Measurements from ENCODE around the gene RINL.

The RINL gene

DNA sequence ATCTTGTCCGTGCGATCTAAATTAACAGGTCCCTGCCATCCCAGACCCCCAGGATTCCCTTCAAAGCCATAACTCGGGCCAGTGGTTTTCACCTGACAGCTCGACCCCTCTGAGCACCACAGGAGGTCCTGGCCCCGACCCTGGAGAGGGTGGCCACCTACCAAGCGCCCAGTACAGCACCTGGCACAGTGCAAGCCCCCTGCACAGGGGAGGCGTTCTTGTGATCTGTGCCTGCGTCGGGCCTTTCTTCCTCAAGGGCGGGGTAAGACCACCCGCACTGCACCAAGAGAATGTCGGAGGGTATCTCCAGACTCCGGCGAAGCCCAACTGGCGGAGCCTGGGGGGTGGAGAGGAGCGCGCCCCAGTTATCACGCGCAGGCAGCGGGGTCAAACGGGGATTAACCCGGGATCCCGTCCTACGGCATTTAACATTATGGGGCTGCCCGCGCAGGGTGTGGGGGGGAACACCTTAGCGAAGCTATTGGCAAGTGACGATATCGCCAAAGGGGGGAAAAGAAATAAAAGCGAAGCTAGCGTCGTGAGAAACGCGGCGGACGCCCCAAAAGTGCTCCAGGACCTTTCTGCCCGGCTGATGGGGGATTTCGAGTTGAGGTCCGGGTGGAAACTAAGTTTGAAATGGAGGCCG is 27.0 kb downstream of the RINL start:
- FAIRE-seq (no peak), DNase-seq (ENCODE audit: insufficient read length, low spot score) (no peak)

DNA sequence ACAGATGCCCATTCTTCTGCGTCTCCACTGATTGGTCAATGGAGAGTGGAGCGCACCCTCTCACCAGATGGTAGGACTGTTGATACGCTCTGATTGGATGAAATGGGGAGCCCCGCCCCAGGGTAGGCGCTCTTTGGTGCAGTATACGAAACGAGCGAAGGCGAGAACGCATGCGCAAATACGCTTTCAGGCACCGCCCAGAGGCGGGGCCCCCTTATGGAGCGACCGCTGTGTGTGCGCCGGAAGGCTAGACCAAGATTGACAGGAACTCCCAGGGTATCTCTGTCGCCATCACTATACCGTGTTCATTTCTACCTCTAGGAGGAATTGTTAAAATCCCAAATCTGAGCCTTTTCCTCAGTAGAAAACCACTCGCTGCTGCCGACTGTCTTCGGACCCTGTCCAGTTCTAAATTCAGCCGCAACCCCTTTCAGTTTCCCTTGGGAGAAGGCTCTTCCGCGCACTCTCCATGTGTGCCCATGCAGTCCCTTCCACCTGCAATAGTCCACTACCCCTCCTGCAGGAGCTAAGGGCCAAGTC is 27.6 kb downstream of the RINL start:
- DNase-seq (ENCODE audit: insufficient read length, low spot score): peak; percentile 99
- peak; percentile 96 for FAIRE-seq

DNA sequence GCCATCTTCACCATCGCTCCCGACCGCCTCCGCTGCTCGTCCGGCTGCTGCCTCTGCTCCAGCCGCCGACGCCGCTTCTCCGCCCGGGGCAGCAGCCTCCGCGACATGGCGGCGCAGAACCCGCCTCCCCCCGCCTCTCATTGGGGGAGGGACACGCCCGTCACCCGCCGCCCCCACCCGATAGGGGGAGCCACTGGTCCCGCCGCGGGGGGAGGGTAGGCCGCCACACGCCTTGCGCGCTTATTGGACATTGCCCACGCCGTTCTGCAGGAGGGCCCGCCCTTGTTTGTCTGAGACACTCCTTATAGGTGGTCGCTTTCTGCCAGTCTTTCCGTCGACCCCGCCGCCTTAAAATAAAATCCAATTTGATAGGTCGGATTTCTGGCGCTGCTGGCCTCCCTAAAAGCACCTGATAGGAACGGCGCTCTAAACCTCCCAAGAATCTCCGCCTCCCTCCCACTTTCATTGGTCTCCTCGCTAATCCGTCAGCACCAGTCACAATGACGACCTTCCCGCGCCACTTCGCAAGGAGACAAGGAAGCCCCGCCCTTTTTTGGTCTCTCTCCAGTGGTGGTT is 28.1 kb downstream of the RINL start, which contains the start of gene HNRNPL:
Gene HNRNPL, minus strand, starts transcription at position 127 of the 576 bp plus-strand sequence. Its CDS starts 20 bp downstream, at position 107.
- no peak for FAIRE-seq
- DNase-seq (ENCODE audit: insufficient read length, low spot score): no peak

DNA sequence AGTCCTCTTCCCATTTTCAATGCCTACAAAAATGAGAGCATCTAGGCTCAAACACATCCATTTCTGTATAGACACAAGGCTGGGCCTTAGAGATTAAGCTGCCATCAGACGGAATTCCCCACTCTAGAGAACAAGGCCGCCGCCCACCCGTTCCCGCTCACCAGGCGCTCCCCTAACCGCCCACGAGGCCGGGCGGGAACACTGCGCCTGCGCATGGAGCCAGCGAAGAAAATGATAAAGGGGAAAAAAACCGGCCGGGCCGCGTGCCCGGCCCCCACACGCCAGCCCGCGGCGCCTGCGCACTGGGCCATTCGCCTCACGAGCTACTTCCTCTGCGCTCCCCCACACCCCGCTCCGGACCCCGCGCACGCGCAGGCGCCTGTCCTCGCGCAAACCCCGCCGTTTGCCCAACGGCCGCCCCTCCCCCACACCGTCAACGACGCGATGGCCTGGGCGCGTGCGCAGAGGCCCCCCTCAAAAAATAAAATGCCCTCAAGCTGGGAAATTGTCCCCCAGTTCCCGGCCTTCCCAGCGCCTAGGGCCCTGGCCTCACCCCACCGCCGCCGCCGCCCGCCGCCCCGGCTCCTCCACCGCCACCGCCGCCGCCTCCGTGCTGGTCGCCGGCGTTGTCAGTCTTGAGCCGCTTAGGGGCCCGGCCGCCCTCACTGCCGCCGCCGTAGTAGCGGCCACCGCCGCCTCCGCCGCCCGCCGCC is 28.8 kb downstream of the RINL start:
- DNase-seq (ENCODE audit: insufficient read length, low spot score) (peak; percentile 96), FAIRE-seq (peak; percentile 64)

DNA sequence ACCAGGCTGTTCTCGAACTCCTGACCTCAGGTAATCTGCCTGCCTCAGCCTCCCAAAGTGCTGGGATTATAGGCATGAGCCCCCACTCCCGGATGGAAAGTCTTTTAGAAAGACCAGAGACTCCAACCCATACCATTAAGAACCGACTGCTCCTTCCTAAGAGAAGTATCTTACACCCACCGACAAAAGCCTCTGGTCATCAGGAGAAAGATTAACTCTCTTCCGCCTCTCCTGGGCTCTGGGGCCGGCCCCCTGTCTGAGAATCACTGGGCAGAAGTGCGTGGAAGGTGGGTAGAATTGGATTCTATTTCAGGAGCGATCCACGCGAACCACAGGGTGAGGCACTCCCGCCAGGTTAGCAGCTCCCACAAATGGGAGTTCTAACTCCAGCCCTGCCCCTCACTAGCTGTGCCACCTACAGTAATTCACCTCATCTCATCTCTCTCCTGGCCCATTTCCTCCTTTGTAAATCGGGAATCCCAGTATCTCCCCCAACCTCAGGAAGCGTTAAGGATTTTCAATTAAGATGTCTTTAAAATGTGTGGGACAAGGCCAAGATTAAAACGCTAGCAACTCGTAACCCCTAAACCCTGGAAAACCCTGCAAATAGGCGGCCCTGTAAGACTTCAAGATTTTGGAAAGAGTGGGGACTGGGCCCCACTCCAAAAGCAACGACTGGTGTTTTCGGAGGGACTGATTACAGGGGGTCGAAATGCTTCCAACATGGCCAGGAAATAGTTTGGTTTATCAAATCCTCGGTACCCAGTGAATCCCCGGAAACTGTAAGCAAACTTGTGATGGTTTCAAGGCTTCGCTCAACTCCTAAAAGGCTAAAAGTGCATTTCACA is 29.6 kb downstream of the RINL start:
- DNase-seq (ENCODE audit: insufficient read length, low spot score) (no peak), FAIRE-seq (no peak)

DNA sequence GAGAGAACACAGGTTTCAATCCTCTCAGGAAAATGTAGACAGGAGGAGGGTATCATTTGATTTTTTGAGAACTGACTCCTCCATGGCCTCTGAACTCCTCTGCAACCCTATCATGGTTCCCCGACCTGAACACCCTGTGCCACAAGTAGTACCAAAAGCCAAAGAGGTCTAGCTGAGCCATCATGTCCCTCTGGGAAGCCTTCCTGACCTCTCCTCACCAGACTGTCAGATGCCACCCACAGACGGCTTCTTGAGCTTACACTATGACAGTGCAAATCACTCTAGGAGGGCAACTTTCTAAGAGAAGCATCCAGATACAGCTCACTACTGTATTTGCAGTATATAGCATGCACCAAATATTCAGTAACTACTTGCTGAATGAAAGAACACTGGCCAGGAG is 32.0 kb downstream of the RINL start:
- DNase-seq (ENCODE audit: insufficient read length, low spot score) (no peak), FAIRE-seq (no peak)

DNA sequence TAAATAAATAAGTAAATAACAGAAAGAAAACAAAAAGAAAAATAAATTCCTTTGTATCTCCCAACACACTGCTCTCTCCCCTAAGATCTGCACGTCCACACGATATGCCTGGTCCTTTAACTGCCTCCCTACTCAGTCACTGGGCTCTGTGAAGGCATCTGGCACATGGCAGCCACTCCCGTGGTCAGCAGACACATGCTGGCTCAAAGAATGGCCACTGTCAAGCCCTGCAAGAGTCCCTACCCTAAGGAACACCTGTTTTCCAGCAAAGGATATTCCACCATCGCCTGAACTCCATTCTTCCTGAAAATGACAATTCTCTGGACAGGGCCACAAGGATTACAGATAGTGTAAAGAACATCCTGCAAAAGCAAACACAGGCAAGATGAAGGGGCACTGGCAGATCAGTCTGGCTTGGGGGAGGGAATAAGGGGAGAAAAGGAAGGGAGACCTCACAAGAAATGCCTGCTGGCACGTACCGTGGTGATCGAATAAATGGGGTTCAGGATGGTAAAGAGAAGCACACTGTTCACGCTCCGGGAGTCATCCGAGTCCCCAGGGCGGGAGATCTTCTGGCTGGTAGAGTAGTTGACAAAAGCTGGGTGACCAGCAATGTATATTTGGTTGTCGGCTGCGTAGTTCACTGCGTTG is 32.6 kb downstream of the RINL start:
- FAIRE-seq (no peak), DNase-seq (ENCODE audit: insufficient read length, low spot score) (no peak)

DNA sequence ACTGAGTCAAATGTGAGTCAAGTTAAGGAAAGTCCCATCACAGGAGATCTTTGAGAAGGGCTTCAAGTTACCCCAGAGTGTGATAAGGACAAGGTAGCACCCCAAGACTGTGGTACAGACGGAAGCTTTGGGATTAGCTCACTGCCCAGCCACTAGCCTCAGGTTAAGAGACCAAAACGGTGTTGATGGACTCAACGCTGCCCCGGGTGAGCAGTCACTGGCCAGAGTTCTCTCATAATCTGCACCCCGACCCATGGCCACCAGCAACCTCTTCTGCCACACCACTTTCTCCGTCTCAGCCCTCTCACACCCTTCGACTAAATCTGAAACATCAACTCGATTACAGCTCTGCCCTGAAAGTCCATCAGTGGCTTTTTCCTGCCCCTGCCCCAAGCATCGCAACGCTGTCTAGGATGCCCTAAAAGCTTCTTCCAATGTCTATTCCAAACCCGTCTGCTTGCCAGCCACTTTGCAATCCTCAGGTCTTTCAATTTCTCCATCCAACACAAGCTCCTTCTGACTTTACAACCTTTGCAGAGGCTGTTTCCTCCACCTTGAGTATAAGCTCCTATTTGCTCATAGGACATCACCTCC is 33.9 kb downstream of the RINL start:
- DNase-seq (ENCODE audit: insufficient read length, low spot score): no peak
- no peak for FAIRE-seq

DNA sequence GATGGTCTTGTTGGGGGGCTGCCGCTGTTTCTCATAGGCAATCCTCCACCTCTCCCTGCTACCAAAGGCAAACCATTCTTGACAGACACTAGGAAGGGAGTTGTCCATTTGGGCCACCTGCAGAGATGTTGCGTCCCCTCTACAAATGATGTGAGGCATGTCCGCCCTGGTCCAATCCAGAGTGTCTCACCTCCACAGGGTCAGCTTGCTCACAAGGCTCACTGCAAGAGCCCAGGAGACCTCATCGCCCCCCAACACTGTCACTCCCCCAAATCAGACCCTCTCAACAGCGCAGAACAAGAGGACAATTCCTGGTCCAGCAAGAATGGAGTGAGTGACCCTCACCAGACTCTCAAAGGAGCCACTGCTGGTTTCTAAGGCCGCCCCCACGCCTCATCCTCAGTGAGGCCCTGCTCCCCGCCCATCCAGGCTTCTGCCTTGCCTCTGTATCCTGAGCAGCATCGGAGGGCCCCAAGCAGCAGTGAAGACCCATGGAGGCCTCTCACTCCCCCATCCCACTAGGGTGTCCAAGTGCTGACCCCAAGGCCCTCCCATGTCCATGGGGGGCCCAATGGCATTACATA is 34.8 kb downstream of the RINL start:
- FAIRE-seq (no peak), DNase-seq (ENCODE audit: insufficient read length, low spot score) (no peak)

DNA sequence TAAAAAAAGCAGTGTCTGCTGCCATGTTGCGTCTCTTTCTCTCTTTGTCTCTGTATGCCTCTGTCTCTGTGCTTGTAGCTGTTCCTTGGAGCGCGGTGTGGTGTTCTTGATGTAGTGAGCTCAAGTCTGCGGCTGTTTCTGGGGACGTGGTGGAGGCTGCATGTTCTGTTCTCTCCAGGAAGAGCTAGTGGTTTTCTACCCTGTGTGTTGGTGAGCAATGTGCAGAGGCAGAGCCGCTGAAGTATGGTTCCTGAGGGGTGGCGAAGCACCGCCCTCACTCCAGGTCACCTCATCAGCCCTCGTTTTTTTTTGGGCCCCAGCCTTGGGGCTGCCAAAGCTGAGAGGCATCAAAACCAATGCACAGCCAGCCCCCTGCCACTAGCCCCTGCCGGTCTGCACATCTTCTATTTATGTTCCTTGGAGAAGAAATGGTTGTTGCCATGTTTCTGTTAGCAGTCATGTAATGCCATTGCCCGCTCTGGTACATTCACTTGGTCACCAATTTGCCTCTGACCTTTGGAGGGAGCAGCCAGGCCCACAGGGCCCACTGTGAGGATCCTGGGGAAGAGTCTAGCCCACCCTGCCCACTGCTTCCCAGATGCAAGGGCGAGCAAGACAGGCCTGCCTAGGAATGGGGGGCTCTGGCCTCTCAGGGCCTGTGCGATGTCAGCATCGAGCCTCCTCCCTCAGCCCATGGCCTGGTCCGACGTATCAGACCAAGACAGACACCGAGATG is 35.5 kb downstream of the RINL start:
- no peak for DNase-seq (ENCODE audit: insufficient read length, low spot score)
- no peak for FAIRE-seq

DNA sequence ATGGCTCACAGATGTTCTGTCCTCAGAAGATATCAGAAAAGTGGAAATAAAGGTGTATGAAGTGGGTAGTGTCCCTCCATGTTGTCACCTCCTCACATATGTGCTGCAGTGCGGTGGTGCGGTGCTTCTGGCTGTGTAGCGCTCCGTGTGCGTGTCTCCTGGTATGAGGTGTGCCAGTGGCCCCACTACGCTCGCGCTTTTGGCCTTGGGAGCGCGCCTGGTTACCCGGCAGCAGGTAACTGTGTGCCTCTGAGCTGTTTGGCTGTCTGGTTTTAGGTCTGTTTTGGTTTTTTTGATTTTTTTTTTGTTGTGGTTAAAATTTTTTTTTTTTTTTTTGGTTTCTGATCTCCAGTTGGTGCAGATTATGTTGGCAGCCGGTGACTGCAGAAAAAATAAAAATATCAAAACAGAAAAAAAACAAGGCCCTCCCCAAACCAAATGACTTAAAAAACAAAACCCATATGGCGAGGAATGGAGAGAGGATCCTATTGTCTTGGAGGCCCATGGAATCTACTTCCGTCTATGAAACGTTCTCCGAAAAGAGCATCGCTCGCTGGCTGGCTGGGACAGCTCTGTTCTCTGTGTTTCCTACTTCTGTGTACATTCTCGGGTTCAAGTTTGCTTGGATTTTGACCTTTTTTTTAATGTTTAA is 36.2 kb downstream of the RINL start:
- FAIRE-seq (no peak), DNase-seq (ENCODE audit: insufficient read length, low spot score) (no peak)

DNA sequence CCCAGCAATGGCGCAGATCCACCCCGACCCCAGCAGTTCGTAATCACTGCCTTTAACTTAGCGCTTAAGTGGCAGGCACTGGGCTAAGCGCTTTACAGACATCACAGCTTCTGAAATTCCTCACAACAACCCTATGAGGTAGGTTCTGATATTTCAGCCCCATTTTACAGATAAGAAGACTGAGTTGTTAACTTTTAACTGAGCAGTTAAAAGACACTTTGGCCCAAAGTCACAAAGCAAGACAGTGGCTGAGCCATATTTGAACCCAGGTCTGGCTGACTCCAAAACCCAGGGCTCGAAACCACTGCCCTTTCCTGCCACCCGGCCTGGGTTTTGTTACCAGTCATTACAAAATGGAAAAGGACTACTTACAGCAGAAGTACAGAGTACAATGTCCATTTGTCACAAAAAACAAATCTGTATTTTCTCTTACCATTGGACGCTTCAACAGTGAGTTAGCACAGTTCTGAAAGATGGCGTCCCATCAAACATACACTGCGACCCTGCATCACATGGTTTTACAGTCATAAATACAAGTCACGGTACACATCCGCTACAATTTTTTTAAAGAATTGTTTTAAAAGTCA is 36.8 kb downstream of the RINL start:
- no peak for FAIRE-seq
- DNase-seq (ENCODE audit: insufficient read length, low spot score): no peak

DNA sequence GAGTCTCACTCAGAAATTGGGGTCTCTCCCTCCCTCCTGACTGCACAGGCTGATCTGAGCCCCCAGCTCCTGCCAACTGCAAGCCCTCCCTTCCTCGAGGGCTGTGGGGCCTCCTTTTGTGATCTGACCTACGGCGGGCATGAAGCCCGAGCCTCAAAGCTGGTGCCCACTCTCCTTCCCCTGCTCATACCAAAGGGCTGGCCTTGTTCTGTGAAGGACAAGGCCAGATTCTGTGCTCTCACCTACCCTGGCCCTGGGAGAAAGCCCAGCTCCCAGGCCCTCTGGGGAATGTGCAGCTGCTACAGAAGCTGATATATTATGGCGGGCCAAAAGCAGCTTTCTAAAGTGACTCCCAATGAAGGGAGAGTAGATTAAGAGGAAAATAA is 37.5 kb downstream of the RINL start:
- DNase-seq (ENCODE audit: insufficient read length, low spot score) (no peak), FAIRE-seq (no peak)

DNA sequence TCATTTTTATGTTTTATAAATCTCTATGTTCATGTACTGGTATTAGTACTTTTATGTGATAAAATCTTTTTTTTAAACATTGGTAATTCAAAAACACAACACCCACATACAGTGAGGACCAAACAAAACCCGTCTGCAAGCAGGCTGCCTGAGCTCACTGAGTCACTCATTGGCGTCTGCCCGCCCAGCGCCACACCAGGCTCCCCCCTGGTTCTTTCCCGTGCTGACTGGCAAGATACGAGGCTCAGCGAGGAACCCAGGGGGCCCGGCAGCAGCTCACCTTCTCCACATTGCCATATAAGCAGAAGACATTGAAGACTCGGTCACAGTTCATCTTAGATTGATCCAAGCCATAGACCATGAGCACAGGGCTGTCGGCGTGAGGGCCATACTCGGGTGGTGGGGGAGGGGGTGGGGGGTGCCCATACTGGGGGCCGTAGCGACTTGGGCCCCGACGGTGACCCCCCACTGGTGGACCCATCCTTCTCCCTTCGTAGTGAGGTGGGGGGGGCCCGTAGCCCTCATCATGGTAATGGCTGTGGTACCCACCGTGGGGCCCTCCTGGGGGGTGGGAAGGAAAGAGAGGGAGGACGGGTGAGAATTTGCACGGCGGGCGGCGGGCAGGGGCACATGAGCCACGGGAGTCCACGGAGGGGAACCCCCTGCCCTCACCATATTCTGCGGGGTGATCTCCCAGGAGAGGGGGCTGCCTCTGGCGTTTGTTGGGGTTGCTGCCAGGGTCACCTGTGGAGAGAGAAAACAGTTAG is 38.1 kb downstream of the RINL start:
- FAIRE-seq (no peak), DNase-seq (ENCODE audit: insufficient read length, low spot score) (no peak)

DNA sequence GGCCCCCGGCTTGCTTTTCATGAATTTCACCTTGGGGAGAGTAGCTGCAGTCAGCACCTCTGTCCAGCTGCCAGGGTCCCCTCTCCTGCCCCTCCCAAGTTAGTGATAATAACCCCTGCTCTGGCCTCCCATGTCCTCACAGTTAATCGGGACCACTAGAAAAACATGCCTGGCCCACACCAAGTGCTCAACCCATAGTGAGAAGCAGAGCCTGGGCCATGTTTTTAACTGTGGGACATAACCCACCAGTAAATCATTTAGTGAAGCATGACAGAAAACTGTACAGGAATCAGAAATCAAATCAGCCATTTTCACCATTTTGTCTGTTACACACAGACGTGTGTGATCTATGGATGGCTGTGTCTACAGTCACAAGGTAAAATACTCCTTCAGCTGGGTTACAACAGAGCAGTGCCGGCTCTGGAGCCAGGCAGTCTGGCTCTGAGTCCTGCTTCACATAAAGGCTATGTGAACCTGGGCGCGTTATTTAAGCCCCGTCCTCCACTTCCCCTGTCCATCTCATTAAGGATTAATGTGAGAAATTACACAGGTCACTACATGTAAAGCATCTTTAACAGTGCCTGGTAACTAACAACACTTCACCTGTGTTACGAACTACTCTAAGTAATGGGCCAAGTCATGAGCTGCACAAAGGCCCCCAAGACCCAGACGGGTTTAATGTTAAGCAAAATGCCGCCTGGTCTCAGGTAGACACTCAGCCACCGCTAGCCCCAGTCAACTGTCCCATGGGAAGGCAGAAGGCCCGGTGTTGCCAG is 38.9 kb downstream of the RINL start:
- no peak for FAIRE-seq

DNA sequence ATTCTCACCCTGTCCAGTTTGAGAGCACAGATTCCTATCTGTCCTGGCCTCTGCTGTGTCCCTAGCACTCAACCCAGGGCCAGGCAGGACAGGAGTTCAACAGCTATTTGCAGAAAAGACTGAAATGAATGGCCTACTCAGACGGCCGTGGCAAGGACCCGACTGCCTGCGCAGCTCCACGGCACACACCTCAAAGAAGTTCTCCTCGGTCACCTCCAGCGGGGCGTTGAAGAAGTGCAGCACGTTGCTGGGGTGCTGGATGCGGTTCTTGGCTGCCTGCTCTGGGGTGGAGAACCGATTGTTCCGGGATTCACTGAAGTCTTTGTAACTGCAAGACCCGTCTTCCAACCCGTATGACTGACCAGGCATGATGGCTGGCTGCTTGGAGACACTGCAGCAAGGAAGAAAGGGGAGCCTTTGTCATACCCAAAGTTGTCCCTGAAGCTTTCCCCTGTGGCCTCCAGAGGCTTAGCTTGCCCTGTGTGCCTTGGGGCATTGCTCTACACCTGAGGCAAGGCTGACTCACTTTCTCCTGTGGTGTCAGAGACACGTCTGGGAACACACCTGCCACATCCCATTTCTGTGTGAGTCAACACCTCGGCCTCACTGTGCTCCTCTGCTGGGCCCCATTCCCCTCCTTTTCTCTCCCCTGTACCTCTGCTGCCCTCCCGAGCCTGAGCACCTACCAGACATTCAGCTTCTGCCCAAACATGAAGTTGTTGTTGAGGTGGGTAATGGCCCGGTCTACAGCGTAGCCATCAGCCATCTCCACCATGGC is 39.7 kb downstream of the RINL start:
- DNase-seq (ENCODE audit: insufficient read length, low spot score) (no peak), FAIRE-seq (no peak)

More for the DNA sequence above, 38.9 kb downstream of the RINL start:
- DNase-seq (ENCODE audit: insufficient read length, low spot score): no peak

All from HTR-8/SVneo (cell line).